Stimulated activated naive CD4-positive, alpha-beta T cell (primary cell): ENCODE measurements around the gene CFAP100.

Experiments used
- DNase-seq, 6 experiments: peaks; one replicate each; lab custom pipeline; 2025; lab: John Stamatoyannopoulos, UW

The CFAP100 gene

GRCh38 chr3:126481808-126482502 is 87.2 kb downstream of the CFAP100 start:
- no peak for DNase-seq

- no peak for DNase-seq
Measured at GRCh38 chr3:126482503-126483255, 88.0 kb downstream of the CFAP100 start.

GRCh38 chr3:126483321-126483761 is 88.6 kb downstream of the CFAP100 start:
- DNase-seq: no peak

GRCh38 chr3:126484148-126484547 is 89.4 kb downstream of the CFAP100 start:
- DNase-seq: no peak

- DNase-seq: no peak
Measured at GRCh38 chr3:126484662-126485061, 90.0 kb downstream of the CFAP100 start.

- DNase-seq: no peak
Measured at GRCh38 chr3:126485176-126485897, 90.6 kb downstream of the CFAP100 start.

- DNase-seq: no peak
Measured at GRCh38 chr3:126485956-126486355, 91.2 kb downstream of the CFAP100 start.
